ENCODE results near the gene KIF16B.
"Not testable (repeated sequence)": the region's sequence is repeated elsewhere in the genome, so short reads cannot be mapped to it uniquely, and the experiment has no call there.

Gene KIF16B

GRCh38 chr20:16283307-16283706 is 289.9 kb downstream of the KIF16B start:
- no peak for DNase-seq

GRCh38 chr20:16280219-16280618 is 293.0 kb downstream of the KIF16B start:
- no peak for DNase-seq

DNA sequence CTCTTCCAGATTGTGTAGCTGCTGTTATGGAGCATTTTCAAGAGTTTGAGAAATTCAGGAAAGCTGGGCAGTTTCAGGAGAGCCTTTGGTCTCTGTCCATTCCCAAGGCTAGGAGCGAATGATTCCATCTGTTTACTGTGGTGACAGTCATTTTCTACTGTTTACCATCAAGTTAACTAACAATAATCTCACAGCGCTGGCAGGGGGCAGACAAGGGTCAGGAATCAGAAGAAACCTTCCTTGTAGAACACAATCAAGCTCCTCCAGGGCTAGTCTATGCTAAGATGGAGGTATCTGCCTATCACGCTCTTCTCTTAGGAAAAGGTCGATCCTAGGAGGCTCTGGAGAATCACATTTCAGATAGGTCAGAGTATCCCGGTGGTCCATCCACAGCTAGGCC is 293.9 kb downstream of the KIF16B start:
- DNase-seq = no peak

DNA sequence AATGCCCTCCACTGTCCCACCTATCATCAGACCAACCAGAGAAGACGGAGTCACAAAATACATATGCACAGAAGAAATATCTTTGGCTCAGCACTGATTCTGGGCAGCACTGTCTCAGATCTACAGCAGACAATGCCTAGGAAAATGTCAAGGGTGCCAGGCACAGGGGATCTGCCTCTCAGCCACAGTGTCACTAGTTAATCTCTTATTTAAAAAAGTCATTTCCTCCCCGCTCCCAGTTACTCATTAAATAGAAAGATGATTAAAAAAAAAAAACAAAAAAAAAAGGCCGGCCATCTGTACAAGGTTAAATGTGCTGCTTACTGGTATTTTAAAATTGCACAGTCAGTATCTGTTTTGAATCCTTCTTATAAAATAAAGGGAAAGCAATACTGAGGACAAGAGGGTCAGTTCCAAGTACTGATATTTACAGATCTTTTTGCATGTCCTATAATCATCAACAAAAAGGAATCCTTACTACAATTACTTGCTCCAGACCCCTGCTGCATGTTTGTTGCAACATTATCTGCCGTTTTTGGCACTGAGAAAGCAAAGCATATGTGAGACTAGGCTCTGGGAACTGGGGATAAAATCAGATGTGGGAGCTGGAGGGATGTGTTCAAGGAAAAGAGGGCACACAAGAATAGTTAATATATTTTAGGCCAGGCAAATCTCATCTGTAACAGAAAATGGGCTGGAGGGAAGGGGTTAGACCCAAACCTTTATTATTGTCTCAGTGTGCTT is 299.3 kb downstream of the KIF16B start:
- no peak for DNase-seq

- no peak for DNase-seq
Observed at GRCh38 chr20:16272780-16273360, 300.4 kb downstream of the KIF16B start.

GRCh38 chr20:16271450-16271849 is 301.8 kb downstream of the KIF16B start:
- no peak for DNase-seq

- DNase-seq = no peak
Observed at GRCh38 chr20:16270989-16271388, 302.3 kb downstream of the KIF16B start.

- no peak for DNase-seq
Observed at GRCh38 chr20:16270314-16270931, 302.8 kb downstream of the KIF16B start.

- DNase-seq = no peak
Observed at GRCh38 chr20:16267526-16267925, 305.7 kb downstream of the KIF16B start.

GRCh38 chr20:16265334-16265733 is 307.9 kb downstream of the KIF16B start:
- DNase-seq = no peak

DNA sequence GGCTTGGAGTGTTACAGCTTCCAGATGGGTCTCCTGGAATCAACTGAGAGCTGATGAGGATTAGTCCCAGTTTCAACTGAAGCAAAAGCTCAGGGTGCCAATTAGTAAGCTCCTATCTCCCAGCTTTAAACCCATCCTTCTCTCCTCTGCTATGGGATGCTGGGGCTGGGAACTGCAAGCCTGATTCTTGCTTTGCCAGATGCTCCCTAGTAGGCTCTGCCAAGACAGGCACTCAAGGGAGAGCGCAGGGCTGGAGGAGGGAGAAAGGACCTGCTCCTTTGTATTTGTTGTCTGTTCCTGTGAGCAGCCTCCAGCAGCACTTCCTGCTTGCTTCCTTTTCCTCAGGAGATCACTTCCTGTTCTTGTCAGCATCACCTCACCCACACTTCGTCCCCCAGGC is 309.7 kb downstream of the KIF16B start:
- no peak for DNase-seq

GRCh38 chr20:16262594-16262993 is 310.7 kb downstream of the KIF16B start:
- no peak for DNase-seq

GRCh38 chr20:16261733-16262273 is 311.4 kb downstream of the KIF16B start:
- DNase-seq = no peak

GRCh38 chr20:16260911-16261310 is 312.3 kb downstream of the KIF16B start:
- no peak for DNase-seq

- not testable (repeated sequence) for DNase-seq
Observed at GRCh38 chr20:16260133-16260532, 313.1 kb downstream of the KIF16B start.

DNA sequence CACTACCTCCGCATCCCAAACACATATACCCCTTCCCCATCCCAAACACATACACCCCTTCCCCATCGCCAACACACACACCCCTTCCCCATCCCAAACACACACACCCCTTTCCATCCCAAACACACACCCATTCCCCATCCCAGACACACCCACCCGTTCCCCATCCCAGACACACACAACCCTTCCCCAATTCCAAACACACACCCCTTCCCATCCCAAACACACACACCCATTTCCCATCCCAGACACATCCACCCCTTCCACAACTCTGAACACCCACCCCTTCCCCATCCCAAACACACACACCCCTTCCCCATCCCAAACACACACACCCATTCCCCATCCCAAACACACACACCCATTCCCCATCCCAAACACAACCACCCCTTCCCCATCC is 314.5 kb downstream of the KIF16B start:
- no peak for DNase-seq

GRCh38 chr20:16257813-16258430 is 315.3 kb downstream of the KIF16B start:
- no peak for DNase-seq

GRCh38 chr20:16257021-16257420 is 316.2 kb downstream of the KIF16B start:
- DNase-seq = no peak

GRCh38 chr20:16246870-16247269 is 326.4 kb downstream of the KIF16B start:
- no peak for DNase-seq

- no peak for DNase-seq
Observed at GRCh38 chr20:16246291-16246690, 327.0 kb downstream of the KIF16B start.

- no peak for DNase-seq
Observed at GRCh38 chr20:16245879-16246278, 327.4 kb downstream of the KIF16B start.

DNA sequence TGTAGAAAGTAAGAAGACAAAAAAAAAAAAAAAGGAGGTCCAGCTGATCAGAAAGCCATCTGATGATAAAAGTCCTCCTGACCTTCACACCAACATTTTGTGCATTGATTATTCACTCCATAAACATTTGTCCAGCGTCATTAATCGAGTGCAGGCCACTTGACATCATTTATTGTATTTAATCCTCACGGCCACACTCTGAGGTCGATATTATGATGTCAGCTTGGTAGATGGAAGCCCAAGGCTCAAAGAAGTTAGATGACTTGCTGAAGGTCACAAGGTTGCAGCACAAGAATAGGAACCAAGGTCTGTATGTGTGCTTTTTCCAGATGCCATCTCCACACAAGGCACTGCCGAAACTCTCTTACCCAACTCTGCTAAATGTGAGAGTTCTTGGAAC is 328.4 kb downstream of the KIF16B start:
- DNase-seq = no peak

DNA sequence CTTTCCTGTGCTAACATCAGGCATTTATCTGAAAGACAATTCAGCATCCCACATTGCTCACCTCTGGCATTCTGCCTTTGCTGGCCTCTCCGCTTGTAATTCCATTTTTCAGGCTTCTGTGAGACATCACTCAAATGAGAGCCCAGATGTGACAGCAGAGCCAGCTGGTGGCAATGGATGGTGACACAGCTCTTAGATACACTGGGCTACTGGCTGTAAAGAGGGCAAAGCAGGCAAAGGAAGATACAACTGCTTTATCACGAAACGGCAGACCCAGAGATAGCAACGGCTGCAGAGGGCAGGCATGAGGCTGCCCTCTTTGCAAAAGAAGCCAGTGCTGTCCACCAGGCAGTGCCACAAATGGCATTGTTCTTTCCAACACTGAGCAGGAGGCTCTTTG is 329.8 kb downstream of the KIF16B start:
- DNase-seq = no peak

DNA sequence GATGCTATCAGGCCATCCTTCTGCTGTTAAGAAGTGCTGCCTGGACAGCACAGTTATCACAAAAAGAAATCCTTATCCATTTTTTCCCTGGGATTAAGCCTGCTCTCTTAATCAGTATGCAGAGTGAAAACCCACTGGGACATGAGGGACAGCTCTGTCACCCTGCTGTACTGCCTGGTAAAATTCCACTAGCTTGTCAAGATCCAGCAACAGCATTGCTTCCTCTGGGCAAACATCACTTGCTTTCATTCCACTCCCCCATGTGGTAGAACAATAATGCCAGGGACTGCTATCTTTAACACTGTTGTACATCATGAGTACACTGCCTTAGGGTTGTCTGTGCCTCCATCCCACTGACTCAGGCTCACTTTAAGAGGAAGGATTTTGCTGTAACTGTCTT is 331.3 kb downstream of the KIF16B start:
- DNase-seq = no peak

Measured in NCI-H1436 (cell line).